Caco-2 (cell line): Measurements from ENCODE around the gene GAD1. TPM values are rescaled to one million over a fixed set of nuclear protein-coding genes. Genes with fewer than 3 reads are reported as not detected.

ENCODE experiments used
- BruUV-seq: library from RNA; stranded (reverse); fragments of 400-500 nt; replicated peaks from 2 replicates; lab custom pipeline; 2021; lab: Mats Ljungman, UMichigan
- CTCF ChIA-PET: fragments of 300-600 bp; sonication (Branson Sonifier 250); formaldehyde crosslinking; loops from one replicate; lab custom pipeline; 2022; ENCODE audit warnings: antibody characterized with exemption; lab: Charles Lee
- POLR2A ChIA-PET: fragments of 300-600 bp; sonication (Branson Sonifier 250); formaldehyde crosslinking; loops from one replicate; lab custom pipeline; 2022; ENCODE audit warnings: antibody characterized with exemption; lab: Charles Lee
- DNase-seq, 2 experiments: peaks; one replicate each; pipeline versions ENCODE4 v3.0.0 to v3.0.0-alpha.2; 2020 to 2022
- H3K27me3 ChIP-seq: replicated peaks from 2 replicates; pipeline ENCODE4 v1.6.0; 2011; ENCODE audit warnings: low read length; ENCODE audit not compliant: control insufficient read depth, insufficient read depth
- H3K36me3 ChIP-seq: 2 replicates; pipeline ENCODE4 v1.5.1; 2011; ENCODE audit warnings: low read length; ENCODE audit not compliant: control insufficient read depth, insufficient read depth
- H3K4me1 ChIP-seq: fragments of 250-450 bp; sonication (Bioruptor Pico); 2 replicates; pipeline ENCODE4 v1.5.1; 2020; ENCODE audit warnings: mild to moderate bottlenecking
- H3K4me3 ChIP-seq: 2 replicates; pipeline ENCODE4 v1.5.1; 2011; ENCODE audit warnings: low read depth, mild to moderate bottlenecking, control low read depth, low read length
- H3K9me3 ChIP-seq: fragments of 250-450 bp; sonication (Bioruptor Pico); 2 replicates; pipeline ENCODE4 v1.5.1; 2020; ENCODE audit warnings: mild to moderate bottlenecking, moderate library complexity
- H3K27ac Mint-ChIP-seq: one replicate; pipeline ENCODE4 v1.8.0; 2022; ENCODE audit warnings: mixed read lengths; ENCODE audit not compliant: unreplicated experiment
- H3K27me3 Mint-ChIP-seq: one replicate; pipeline ENCODE4 v1.8.0; 2022; ENCODE audit warnings: mixed read lengths; ENCODE audit not compliant: insufficient read depth, unreplicated experiment
- H3K36me3 Mint-ChIP-seq: one replicate; pipeline ENCODE4 v1.8.0; 2022; ENCODE audit warnings: mild to moderate bottlenecking, mixed read lengths; ENCODE audit not compliant: insufficient read depth, unreplicated experiment
- H3K4me1 Mint-ChIP-seq: one replicate; pipeline ENCODE4 v1.8.0; 2022; ENCODE audit warnings: low read depth, mixed read lengths; ENCODE audit not compliant: unreplicated experiment
- H3K4me3 Mint-ChIP-seq: one replicate; pipeline ENCODE4 v1.8.0; 2022; ENCODE audit warnings: mild to moderate bottlenecking, moderate library complexity, mixed read lengths; ENCODE audit not compliant: unreplicated experiment
- H3K9me3 Mint-ChIP-seq: one replicate; pipeline ENCODE4 v1.8.0; 2022; ENCODE audit warnings: mixed read lengths; ENCODE audit not compliant: unreplicated experiment
- CTCF ChIP-seq, 2 experiments: fragments of 200-600 bp in 1 of 2; IDR thresholded peaks; 1 replicate in 1 of 2; 2 replicates in 1 of 2; pipeline versions ENCODE4 v1.5.1 to v1.8.0; 2011 to 2022; ENCODE audit warnings: antibody characterized with exemption in 1 of 2, control low read depth in 1 of 2, inconsistent platforms in 1 of 2, low read depth in 1 of 2, low read length in 1 of 2, mild to moderate bottlenecking in 1 of 2, moderate library complexity in 1 of 2; ENCODE audit not compliant: insufficient read depth in 1 of 2, severe bottlenecking in 1 of 2, unreplicated experiment in 1 of 2
- intact Hi-C: fragments of 100-400 bp; cut with micrococcal nuclease; formaldehyde crosslinking; loops from one replicate; pipeline ENCODE4 v1.10.0; 2022; ENCODE audit not compliant: unreplicated experiment
- total RNA-seq: library from RNA; stranded (reverse); gene quantifications from 2 replicates; pipeline ENCODE4 v1.2.3, GENCODE V29; 2022

Gene GAD1
- total RNA-seq, 1 experiment from 2014 or later: 14.7 TPM

DNA sequence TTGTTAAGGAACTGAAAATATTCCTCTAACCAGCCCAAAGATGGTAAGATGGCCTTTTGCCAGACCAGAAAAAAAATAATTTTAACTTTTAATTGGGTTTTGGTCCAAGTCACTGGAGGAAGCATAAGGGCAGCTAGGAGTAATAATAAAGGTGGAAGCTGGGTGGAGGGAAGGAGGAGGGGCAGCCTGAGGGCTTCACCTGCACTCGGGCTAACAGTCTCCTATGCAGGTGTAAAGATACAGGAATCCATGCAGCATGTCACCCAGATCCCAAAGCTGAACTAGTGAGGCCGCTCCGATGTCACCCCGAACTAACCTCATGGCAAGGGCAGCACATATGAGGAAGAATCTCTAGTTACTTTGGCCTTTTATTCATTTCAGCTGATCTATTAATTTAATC is 75.2 kb downstream of the GAD1 start:
- ChIA-PET CTCF (no interaction called here), POLR2A (no interaction called here)
- no peaks in the 10 kb centered on the region for H3K4me1 ChIP-seq
- Mint-ChIP-seq H3K4me3 (no peak overlapping the region), H3K4me1 (no peaks in the 10 kb centered on the region), H3K36me3 (no peaks in the 10 kb centered on the region), H3K27me3 (peaks cover 15% of the 10 kb centered on the region), H3K9me3 (no peaks in the 10 kb centered on the region), H3K27ac (no peak overlapping the region)
- no peaks in the 10 kb centered on the region for H3K36me3 ChIP-seq
- TF ChIP-seq CTCF (IDR thresholded peaks at IDR 0.05; ENCODE audit: insufficient read depth in 1 of 2, low read depth in 1 of 2, low read length in 1 of 2, severe bottlenecking in 1 of 2, unreplicated experiment in 1 of 2): no peak
- H3K4me3 ChIP-seq: no peak overlapping the region
- intact Hi-C loops: no loop called here
- no peak for DNase-seq
- no TSS peak for BruUV-seq
- no peaks in the 10 kb centered on the region; the same call in 1 of the 2 replicates for H3K27me3 ChIP-seq
- no peaks in the 10 kb centered on the region for H3K9me3 ChIP-seq

DNA sequence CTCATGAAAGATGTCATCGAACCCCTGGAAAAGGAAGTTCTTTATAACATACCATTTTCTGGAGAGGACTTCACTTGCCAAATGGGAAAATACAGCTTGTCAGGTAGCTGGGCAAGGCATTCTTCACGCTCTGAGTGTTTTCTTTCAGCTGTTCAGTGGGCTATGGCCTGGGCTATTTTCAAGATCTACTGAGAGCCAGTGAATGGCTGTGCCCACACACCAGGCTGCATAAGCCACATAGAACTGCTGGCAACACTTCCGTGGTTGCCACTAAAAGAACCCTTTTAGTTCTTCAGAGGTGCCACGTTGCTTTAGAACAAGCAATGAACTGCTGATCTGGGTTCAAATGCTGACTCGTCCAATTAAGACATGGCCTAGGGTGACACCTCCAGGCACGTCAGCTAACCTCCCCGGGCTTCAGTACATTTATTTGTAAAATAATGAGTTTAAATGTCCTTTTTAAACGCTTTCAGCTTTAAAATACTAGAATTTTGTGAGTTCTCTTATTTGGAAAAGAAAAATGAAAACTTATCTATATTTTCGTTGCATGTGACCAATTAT is 75.8 kb downstream of the GAD1 start:
- POLR2A ChIA-PET: no interaction called here
- no TSS peak for BruUV-seq
- Mint-ChIP-seq H3K27ac (no peak overlapping the region), H3K4me3 (no peak overlapping the region), H3K9me3 (no peaks in the 10 kb centered on the region), H3K36me3 (no peaks in the 10 kb centered on the region), H3K27me3 (peaks cover 15% of the 10 kb centered on the region), H3K4me1 (no peaks in the 10 kb centered on the region)
- CTCF ChIA-PET: no interaction called here
- no peaks in the 10 kb centered on the region; the same call in 1 of the 2 replicates for H3K27me3 ChIP-seq
- H3K4me3 ChIP-seq: no peak overlapping the region
- no peaks in the 10 kb centered on the region for H3K9me3 ChIP-seq
- no peak for DNase-seq
- TF ChIP-seq CTCF (IDR thresholded peaks at IDR 0.05; ENCODE audit: insufficient read depth in 1 of 2, low read depth in 1 of 2, low read length in 1 of 2, severe bottlenecking in 1 of 2, unreplicated experiment in 1 of 2): no peak
- H3K36me3 ChIP-seq: no peaks in the 10 kb centered on the region
- intact Hi-C loops: no loop called here
- no peaks in the 10 kb centered on the region for H3K4me1 ChIP-seq

GRCh38 chr2:170895023-170895757 is 78.5 kb downstream of the GAD1 start:
- intact Hi-C loops: no loop called here
- no peak for TF ChIP-seq CTCF (IDR thresholded peaks at IDR 0.05; ENCODE audit: insufficient read depth in 1 of 2, low read depth in 1 of 2, low read length in 1 of 2, severe bottlenecking in 1 of 2, unreplicated experiment in 1 of 2)
- Mint-ChIP-seq H3K27me3 (peaks cover 5% of the 10 kb centered on the region), H3K4me3 (no peak overlapping the region), H3K27ac (no peak overlapping the region), H3K9me3 (no peaks in the 10 kb centered on the region), H3K36me3 (no peaks in the 10 kb centered on the region), H3K4me1 (no peaks in the 10 kb centered on the region)
- Histone ChIP-seq H3K27me3 (no peaks in the 10 kb centered on the region; the same call in 1 of the 2 replicates), H3K36me3 (no peaks in the 10 kb centered on the region), H3K4me1 (no peaks in the 10 kb centered on the region), H3K9me3 (no peaks in the 10 kb centered on the region), H3K4me3 (no peak overlapping the region)
- POLR2A ChIA-PET: no interaction called here
- CTCF ChIA-PET: interaction anchor here (1.0 kb wide), 1 partner anchor 34 kb away, joined by 5 read pairs; the partner anchor contains the start of gene GORASP2
- BruUV-seq: no TSS peak
- DNase-seq: no peak
